GM18909 (cell line): Measurements from ENCODE around the gene VPS54.
A peak's percentile ranks its signal among the peaks of the same experiment; 100 is the strongest.

Experiments used
- ATAC-seq: cut with Tn5 transposase; IDR thresholded peaks from one replicate; pipeline ENCODE4 v1.9.1; 2021; ENCODE audit warnings: mild to moderate bottlenecking; ENCODE audit not compliant: unreplicated experiment, poor library complexity

Gene VPS54

DNA sequence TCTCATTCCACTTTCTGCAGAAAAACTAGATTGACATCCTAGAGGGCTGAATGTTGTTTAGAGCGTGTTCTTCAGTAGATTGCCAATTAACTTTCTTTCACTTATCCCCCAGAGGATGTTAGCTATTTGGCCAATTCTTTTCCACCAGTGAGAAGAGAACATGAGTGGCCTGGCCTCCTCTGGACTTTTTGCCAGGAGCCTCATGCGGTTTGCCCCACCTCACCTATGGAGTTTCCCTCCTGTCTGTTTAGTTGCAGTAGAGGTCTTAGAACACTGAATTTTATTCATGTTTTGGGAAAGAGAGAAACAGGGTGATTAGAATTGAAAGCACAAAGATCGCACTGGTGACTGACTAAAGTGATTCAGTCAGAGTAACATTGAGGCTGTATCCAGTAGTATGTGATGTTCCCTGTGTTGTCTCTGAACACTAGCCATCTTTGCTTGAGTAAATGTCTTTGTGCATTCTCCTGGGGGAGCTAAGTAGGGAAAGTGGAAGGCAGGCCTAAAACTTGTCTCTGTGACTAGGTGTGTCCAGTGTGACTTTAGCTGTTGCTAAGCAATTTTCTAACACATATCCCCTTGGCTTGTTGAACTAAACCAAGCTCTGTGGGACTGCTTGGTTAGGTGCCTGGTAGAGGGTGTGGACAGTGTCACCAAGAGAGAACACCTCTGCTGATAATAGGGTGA is 143.5 kb downstream of the VPS54 start:
- ATAC-seq: no peak

DNA sequence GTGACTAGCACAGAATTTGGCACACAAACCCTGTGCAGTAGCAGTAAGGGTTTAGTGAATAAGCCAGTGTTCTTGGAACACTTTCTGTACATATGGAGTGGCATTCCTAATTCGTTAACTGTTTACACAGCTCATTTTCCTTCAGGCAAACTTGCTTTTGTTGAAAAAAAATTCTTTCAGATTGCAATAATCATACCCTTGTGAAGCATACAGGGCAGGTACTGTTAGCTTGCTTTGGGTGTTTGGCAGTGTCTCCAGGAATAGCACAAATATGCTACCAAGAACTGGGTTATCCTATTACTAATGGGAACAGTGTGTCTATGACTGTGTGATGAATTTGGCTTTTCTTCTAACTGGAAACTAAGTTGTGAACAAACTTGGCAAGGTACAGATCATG is 144.1 kb downstream of the VPS54 start:
- no peak for ATAC-seq

DNA sequence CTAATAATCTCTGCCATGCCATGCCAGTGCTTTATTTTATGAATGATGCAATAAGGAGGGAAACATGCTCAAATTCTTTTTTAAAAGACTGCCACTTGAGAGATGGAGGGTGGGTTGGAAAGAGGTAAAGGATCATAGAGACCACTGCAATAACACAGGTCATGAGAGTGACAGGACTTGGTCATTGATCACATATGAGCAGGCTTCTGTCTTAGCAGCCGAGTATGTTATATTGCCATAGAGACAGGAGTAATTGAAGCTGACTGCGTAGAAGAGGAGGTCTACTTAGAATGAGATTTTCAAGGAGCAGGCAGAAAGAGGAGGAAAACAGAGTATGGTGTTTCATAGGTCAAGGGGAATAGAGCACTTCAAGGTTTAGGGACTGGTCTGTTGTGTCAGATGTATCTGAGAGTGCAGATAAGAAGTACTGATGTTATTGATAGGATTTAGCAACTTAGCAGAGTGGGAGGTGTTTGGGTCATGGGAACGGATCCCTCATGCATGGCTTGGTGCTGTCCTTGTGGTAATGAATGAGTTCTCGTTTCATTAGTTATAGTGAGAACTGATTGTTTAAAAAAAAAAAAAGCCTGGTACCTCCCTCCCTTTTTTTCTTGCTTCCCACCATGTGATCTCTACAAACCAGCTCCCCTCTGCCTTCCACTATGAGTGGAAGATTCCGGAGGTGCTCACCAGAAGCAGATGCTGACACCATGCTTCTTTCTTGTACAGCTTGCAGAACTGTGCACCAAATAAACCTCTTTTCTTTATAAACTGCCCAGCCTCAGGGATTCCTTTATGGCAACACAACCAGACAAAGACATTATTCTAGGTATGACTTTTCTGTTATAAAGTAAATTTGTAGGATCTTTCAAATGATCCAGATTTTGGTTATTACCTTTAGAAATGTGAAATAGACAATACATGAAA is 144.8 kb downstream of the VPS54 start:
- ATAC-seq: no peak

DNA sequence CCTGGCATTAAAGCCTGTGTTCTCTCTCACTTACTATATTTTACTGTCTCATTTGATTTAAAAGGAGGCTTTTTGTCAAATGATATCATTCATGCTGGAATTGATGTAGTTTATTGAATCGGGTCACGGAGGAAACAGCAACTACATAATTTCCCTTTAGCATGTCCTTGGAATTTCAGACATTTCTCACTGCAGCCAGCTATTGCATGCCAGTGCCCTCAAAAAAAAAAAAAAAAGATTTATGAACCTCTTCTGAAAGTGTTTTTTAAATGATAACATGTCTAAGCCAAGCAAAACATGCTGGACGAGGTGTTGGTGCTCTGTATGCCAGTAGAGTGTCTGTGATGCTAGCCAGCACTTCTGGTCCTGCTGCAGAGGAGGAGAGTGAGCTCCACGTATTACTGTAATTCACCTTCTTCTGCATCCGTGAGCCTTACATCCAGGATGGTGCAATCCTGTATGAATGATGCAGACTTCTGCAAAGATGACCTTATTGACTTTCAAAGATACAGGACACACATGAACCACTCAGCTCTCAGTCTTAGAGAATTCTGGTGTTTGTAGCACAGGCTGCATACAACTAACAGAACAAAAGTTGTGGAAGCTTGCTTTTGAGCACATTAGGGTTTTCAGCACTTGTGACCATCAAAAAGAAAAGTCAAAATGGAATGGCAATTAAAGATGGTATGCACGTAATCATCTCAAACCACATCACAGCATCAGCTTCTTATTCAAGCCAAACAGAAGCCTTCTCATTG is 146.5 kb downstream of the VPS54 start:
- no peak for ATAC-seq

DNA sequence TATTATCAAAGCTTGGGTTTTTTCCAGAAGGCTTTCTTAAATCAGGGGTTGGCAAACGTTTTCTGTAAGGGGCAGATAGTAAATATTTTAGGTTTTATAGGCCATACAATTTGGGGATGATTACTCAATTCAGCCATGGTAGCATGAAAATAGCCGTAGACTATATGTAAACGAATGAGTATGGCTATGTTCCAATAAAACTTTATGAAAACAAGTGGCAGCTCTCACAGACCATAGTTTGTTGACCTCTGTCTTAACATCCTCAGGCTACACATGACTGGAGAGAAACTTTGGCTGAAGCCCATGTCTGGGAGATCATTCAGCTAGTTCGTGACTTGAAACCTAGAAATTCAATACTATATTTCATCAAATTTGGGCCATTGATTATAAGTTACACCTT is 147.4 kb downstream of the VPS54 start:
- no peak for ATAC-seq

DNA sequence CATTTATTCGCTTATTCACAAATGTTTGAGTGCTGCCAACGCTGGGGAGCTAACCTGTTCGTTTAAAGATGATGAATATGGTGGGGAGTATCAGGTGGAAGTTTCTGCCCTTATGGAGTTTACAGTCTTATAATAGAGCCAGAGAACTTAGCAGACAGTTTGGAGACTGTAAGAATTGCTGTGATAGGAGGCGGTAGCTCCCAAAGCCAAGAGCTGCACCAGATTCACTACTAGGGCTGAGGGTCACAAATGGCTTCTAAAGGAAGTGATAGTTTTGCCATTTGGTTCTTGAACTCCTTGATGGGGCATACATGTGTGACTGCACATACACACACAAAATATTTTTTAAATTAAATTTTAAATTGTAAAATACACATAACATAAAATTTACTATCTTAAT is 148.5 kb downstream of the VPS54 start:
- no peak for ATAC-seq

DNA sequence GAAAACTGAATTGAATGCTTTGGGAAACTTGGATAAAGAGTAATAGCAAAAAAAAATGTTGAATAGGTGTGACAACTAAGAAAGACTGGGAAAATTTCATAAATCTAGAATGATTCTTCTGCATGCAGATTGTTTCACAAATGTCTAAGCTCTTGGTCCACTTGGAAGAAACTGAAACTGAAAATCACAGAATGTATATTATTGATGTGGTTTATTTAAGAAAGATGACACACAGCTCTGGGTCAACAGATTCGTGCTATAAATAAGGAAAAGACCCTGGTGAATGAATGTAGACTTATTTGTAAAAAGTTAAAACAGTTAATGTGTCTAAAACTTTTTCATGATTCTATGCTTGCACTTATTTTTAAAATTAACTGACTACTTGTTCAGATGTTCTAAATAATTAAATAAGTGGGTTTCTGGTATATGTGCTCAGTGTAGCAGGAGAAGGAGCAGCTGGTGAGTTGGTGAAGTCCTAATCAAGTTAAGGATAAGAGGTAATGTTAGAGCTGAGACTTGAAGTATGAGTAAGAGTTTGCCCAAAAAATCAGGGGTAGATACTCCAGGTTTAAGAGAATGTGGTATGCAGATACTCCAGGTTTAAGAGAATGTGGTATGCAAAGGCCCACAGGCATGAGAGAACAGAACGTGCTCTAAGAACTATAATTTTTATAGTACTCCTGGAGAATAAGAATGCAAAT is 153.1 kb downstream of the VPS54 start:
- peak; percentile 64 for ATAC-seq

DNA sequence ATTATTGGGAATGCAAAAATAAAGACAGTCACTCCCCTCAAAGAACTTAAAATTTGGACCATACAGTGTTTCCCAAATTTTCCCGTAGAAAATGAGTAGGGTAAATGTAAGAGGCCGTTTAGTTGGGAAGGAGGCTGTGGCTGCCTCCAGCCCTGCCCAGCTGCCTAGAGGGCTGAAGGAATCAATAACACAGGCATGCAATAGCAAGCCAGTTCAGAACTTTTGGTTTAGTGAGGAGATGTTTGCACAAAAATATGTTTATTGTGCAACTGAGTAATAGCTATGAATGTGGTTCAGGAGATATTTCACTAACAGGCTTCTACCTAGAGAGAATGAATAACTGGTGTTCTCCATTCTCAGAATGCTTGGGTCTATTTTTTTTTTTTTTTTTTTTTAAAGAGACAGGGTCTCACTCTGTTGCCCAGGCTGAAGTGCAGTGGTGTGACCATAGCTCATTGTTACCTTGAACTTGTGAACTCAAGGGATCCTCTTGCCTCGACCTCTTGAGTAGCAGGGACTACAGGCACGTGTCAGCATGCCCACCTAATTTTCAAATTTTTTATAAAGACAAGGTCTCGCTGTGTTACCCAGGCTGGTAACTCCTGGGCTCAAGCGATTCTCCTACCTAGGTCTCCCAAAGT is 153.9 kb downstream of the VPS54 start:
- ATAC-seq: no peak

DNA sequence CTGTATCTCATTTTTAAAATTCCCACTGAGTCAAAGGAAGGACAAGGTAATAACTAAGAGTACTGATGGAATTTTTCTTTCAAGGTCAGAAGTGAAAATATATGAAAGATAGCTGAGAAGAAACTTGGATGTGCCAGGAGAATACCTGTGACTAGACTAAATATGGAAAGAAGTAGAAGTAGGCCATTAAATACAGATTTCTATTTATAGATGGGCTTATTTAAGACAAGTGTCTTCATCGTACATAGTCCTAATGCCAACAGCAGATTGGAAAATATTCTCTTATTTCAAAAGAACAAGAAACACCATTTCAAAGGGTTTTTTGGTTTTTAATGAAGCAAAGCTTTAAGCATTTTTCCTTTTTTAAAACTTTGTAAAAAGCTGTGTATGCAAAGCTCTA is 155.5 kb downstream of the VPS54 start:
- ATAC-seq: no peak

DNA sequence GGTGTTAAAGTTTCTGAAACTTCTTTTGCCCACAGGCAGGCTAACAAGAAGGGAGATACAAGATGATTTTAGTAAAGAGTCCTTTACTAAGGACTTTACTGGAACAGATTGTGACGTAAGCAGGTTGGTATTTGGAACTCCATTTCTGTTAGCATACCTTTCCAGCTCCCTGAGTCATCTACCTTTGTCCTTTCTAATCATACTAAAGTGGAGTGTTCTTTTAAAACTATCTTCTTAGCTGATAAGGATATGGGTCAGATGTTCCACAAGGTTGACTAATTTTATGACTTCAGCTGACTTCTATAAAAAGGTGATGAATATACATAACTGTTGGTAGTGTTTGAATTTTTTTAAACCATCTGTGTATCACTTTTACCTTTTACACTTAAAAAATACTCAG is 156.4 kb downstream of the VPS54 start:
- ATAC-seq: no peak

DNA sequence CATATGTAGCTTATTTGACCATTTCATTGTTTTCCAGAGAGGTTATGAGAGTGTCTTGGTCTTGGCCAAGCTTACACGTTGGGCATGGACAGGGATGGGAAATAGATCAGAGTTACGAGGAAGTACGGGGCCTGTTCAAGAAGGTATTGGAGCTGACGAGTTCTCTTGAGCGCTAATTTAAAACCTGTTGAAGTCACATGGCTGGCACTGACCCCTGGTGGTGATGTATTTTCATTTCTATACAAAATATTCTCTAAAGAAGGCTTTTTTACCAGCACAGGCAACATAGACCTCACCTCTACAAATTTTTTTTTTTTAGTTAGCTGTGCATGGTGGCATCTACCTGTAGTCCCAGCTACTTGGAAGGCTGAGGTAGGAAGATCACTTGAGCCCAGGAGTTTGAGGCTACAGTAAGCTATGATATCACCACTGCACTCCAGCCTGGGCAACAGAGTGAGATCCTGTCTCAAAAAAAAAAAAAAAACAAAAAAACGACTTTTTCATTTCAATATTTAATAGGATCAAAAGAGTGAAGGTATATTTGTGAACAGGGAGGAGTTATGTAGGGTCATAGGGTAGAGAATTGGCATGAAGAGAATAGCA is 157.9 kb downstream of the VPS54 start:
- peak; percentile 75 for ATAC-seq

DNA sequence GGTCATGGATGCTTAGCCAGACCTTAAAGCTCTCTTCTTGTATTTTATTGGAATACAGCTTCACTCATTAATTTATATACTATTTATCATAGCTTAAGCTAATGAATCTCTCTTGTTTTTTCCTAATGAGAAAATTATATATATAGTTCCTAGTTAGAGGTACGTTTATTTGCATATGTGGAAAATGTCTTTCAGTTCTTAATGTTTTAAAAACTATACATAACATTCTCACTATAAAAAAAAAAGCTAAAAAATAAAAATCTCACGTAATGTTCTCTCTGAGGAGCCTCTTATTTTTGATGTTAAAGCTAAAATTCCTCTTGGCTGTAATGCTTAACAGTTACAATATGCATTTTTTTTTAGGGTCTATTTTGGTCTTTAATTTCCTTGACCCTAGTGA is 160.9 kb downstream of the VPS54 start:
- ATAC-seq: no peak

DNA sequence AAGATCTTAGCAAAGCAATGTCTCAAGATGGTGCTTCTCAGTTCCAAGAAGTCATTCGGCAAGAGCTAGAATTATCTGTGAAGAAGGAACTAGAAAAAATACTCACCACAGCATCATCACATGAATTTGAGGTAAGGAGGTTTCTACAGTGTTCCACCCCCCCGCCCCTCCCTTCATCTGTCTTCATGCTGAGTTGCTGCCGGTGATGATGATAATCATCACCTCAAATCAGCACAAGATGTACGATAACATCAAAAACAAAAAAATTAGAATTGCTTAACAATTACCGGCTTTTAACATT is 163.0 kb downstream of the VPS54 start:
- ATAC-seq: no peak

DNA sequence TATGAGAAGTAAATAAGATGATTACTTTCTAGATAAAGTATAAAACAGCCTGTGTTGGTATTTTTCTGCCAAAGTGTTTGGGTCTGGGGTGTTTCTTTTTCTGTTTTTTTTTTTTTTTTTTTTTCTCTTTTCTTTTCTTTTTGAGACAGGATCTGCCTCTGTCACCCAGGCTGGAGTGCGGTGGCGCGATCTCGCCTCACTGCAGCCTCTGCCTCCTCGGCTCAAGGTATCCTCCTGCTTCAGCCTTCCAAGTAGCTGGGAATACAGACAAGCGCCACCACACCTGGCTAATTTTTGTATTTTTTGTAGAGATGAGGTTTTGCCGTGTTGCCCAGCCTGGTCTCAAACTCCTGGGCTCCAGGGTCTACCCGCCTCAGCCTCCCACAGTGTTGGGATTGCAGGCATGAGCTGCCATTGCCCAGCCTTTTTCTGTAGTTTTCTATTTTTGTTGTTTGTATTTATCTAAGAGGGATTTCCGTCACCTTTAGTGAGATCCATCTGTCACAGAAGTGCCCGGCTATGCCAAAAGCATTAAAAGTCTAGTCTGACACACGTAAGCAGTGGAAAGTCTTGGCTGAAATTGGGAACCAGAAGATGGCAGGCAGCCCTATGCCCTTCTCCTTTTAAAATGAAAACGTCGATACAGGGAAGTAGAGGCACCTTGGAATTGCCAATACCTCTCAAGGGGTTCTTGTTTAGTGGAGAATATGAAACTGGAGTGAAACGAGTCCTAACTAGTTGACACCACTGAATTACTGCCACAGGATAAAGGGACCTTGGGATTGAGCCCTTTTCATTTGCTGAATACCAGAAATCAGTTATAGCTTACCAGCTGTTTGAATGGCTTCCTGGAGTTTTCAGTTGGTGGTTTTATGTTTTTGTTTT is 163.6 kb downstream of the VPS54 start:
- no peak for ATAC-seq

DNA sequence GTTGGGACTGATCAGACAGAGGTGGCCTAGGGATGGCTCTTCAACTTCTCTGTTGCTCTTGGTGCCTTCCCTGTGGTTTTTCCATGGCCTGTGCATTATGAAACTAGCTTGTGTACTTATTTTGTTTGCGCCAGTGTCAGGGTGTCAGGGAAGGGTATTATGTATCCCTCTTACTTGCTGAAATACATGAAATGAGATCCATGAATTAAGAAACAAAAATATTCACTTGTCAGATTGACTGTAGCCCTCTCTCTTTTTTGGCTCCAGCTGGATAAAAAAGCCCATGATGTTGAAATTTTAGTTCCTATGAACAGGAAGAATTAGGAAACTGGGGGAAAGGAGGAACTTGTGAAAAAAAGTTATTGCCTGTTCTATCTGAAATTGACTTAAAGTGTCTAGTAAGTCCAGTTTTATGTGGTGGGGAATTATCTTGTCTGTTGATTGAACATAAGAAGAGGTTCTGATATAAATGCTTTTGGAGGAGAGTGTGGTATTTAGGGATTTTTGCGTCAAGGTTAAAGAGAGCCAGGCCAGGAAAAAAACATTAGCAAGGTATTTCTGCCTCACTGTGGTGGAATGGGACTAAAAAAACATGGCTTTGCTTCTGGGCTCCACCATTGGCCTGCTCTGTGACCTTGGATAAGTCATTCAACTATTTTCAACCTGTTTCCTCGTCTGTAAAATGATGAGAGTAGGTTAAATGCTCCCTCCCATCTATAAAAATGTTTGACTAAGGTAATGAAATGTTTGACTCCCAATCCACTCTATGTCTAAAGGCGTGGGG is 165.5 kb downstream of the VPS54 start:
- no peak for ATAC-seq

DNA sequence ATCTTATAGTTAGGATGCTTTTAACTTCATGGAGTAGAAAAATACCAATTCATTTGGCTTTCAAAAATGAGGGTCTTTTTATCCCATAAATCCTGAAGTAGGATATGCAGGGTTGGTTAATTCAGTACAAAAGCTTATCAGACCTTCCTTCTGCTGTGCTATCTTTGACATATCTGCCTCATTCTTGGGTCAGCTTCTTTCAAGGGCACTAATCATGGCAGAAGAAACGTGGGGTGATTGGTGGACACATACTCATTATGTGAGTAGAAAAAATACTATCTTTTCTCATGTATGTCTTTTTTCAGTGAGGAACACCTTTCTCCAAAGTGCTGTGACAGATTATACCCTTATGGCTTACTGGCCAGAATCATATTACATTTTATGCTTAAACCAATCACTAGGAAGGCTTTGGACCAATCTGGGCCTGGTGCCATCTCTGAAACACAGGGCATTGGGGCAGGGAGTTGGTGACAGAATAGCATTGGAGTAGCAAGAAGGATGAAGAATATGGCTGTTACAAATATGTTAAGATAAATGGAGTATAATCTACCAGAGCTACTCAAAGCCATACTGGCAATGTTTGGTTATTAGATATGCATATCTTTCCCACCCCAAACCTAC is 167.4 kb downstream of the VPS54 start:
- no peak for ATAC-seq

DNA sequence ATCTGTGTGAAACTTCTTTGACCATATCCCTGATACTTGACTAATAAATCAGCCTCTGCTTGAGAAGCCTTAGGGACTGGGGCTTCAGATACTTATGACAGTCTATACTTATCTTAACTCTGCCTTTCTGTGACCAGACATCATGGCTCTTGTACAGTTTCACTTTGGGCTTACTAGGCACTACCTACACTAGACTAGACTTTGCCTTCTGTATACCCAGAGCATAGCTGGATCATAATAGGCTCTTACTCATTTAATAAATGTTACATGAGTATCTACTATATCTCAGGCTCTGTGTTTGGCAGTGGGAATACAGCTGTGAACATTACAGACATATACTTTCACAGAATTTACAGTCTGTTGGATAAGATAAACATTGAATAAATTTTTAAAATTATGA is 168.6 kb downstream of the VPS54 start:
- no peak for ATAC-seq

DNA sequence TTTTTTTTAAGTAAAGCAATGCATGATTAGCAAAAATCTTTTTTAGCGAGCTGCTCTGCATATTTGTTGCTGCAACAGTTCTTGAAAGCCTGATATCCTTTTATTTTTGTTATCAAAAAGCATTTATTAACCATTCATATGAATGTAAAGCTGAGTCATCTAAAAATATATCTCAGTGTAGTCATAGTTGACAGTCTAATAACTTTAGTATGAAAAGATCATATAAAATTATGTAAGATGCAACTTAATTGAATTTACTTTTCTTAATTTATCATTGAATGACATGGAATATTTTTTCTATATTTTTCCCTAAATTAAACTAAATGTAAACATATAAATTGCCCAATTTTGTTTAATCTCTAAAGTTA is 169.0 kb downstream of the VPS54 start:
- no peak for ATAC-seq
